Activated CD4-positive, alpha-beta T cell treated with anti-CD3 and anti-CD28 coated beads for 4 hours (primary cell): Measurements from ENCODE around the gene KDR.

Experiments
- DNase-seq, 2 donors: peaks; one replicate each; pipeline ENCODE4 v3.0.0-alpha.2; 2020

Gene KDR

DNA sequence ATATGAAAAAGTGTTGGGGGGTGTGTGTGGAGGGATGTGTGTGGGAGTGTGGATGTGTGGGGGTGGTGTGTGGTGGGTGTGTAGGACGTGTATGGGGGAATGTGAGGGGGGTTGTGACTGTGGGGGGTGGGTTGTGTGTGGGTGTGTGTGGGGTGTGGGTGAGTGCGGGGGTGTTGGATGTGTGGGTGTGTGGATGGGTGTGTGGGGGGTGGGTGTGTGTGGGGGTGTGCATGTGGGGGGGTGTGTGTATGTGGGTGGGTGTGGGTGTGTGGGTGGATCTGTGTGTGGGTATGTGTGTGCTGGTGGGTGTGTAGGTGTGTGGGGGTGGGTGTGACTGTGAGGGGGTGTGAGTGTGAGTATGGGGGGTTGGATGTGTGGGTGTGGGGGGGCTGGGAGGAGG lies 47.8 kb downstream of the KDR start:
- DNase-seq: no peak

DNA sequence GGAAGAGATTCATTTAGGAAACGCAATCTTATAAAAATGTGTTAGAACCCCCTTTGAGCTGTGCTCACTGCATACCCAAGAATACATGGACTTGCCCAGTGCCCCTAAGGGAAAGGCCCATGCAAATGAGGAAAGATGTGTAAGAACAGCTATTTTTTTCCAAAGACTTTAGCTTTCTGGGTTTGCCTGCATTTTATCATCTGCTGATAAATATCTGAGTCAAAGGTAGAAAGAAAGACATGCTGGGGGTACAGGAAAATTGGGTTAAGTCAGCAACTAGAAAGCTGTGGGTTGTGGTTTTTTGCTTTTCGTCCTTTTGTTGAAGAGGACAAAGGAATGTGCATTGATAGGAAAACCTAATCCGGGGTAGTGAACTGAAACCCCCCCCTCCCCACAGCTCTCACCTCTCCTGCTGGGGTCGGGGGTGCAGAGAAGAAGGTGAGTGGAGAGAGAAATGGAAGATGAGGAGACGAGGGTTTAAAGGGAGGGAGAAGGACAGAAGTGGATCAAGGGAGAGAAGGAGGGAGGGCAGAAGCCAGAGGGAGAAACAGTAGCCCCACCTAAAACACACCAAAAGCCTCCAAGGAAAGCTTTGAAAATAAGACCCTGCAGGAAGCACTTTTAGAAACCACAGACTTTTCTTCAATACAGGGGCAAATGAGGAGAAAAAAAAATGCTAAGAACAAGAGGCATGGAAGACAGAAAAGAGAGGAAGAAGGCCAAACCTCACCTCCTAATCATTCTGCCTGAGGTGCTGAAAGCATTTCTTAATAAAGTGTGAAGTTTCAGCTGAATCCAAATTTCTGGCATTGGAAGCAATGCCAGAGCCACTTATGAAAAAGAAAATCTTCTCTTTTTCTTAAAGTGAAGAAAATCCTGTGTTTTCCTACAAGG lies 49.3 kb downstream of the KDR start:
- no peak for DNase-seq

DNA sequence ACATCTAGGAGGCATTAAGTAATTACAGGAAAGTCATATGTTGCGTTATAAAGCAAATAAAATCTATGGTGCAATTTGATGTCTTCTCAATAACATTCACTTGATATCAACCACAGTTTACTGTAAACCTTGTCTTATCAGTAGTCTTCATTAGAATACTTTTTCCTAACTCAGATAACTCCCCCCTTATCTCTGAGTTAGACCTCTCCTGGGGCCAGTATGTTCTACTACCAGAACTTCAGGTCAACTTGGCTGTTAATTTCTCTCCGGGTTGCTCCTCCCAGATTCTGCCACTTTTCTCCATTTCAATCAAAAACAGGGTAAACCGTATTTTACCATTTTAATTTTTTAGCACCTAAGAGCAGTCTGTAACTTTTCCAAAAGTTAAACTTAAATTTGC lies 50.0 kb downstream of the KDR start:
- DNase-seq: no peak

DNA sequence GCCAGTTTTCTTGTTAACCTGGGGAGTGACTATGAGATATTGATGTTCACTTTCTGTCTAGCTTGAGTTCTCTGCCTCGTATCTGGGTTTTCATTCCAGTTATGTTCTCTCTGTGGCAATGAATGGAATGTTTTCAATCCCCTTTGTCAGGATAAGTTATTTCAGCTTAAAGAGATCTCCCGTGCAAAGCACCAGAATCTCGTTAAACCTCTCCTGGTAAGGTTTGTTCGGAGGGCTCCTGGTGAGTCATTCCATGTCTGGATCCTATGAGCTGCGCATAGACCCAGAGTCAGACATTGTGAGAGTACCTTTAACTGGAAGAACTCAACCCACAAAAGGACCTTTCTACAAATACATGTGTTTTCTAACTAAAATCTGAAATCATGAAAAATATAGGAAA lies 51.0 kb downstream of the KDR start:
- DNase-seq: no peak

DNA sequence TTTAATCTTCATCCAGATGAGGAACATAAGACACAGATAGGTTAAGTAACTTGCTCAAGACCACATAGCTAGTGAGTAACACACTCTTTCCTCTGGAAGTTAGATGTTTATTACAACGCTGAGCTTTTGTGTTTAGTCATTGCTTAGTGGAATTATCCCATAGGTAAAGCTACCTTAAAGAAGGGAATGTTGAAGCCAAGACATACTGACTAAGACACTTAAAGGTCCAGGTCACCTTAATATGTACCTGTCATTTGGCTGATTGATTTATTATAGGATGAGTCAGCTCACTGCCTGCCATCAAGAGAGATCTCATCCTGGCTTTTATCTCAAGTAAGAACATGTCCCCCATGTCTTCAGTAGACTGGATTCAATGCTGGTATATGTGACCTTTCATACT lies 53.4 kb downstream of the KDR start:
- DNase-seq: no peak

DNA sequence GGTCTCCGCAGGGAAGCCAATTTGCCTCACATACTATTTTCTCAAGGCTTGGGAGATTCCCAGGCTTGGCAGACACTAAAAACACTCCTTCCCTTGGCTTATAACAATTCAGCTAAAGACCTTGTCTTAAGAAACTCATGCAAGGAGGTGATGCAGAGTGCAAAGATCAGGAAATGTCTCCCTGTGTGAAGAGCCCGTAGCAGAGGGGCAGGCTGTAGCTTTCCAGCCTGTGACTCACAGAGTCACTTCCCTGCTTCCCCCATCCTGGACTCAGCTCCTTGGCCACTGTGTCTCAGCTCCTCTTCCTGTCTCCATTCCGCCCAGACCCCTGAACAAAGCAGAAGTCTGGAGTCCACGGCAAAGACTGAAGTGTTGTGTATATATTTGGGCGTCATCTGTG lies 56.1 kb downstream of the KDR start:
- no peak for DNase-seq

DNA sequence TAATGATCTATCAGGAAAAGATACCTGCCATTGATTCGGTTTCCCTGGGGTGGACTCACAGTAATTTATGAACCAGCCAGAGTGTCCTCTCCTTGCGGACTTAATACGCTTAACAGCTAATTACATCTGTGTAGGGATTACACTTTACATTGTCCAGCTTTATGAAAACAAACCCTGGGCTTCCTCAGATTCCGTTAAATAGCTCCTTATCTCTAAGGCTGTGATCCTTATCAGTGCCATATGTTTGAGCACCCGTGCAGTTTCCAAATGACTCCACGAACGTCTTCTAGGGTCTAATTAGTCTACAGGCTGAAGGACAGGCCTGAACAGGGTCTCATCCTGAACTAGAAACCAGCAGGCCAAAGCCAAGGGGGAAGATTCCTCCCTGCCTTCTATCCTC lies 56.9 kb downstream of the KDR start:
- DNase-seq: no peak

DNA sequence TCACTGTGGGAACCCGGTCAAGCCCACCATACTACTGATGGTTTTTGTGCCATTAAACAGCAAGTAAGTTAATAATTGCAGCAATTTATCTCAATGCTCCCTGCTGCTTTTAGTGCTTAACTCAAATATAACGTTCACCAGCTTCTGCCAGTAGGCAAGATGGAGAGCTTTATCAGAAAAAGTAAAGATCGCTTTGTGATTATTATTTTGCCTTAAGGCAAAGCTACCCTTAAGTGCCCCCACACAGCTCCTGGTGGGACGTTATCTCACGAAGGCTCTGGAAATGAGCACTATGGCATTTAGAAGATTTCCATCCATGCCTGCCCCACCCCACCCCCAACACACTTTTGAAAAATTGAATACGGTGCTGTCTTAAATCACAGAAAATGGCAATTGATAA lies 59.4 kb downstream of the KDR start:
- no peak for DNase-seq

DNA sequence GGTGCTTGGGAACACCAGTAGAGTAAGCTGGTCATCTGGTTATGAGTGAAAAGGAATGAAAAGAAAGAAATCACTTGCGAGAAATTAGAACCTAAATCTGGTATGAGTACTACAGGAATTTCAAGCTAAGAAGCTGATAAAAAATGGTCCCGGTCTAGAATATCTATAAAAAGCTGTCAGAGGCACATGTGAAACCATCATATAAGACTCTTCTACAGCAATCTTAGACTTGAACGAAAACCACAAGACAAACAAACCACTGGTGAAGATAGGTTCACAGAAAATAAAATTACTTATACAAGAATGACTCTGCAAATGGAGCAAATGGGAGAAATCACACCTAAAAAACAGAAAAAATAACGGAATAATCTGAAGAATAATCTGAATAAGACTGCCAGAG lies 69.9 kb downstream of the KDR start:
- no peak for DNase-seq

DNA sequence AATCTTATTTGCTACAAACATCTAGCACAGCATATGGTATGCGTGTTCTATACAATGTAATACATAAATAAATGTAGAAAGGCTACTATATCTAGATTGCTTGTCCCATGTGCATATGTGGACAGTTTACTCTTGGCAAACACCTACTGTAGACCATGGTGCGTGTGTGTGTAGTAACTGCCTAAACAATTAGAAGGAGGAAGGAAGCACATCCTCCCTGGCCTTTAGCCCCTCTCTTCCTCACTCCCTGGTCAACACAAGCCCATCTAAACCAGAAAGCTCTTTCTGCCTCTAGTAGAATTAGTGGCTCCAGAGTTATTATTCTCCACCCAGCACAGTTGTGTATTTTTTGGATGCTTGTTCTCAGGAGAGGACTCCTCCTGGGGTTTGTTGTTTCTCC lies 73.9 kb downstream of the KDR start:
- no peak for DNase-seq

DNA sequence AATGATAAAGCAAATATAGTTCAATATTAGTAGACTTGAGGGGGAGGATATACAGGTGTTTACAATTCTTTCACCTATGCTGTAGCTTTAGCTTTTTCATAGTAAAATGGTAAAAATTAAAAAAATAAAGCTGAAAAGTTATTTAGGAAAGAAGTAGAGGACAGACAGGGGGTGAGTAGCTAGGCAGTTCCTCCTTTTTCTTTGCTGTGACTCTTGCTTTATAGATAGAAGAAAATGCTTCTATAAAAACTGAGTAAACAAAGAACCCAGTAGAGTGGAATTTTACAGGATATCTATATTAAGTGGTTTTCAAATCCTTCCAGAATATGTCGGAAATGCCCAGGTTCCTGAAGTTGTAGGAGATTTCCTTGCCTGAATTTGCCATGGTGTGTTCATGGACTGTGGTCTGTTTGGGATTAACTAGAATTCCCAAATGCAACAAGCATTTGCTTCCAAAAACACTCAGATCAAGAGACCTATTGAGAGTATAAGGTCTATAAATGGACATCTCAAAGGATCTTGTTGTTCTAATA lies 74.9 kb downstream of the KDR start:
- no peak for DNase-seq

DNA sequence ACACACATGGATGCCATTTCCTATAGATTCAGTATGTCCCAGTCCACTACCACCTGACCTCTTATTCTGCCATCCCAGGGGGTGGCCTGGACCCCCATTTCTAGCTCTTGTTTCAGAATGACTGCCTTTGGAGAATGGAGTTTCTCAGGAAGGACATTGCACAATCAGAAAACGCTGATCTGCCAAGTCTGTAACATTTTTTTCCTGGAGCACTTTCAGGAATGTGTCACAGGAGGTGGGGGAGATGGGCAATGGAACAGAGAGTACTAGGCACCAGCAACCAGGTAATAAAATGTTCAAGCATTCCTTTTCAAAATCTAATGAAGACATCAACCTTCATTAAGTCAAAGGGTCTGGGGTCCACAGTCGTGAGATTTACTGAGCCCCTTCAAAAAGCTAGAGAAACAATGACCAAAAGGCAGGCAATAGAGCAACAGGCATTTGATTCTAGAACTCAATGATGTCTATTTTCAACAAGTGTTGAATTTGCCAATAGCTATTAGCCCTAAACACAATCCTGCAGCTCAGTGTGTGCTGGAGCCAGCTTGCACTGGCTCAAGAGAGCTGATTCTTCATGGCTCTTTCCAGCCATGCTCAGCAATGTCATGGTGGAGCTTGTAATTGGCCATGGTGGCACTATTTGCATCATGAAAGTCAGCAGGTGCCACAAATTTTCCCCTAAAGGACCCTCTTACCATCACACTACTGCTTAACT lies 87.1 kb downstream of the KDR start:
- DNase-seq: no peak

DNA sequence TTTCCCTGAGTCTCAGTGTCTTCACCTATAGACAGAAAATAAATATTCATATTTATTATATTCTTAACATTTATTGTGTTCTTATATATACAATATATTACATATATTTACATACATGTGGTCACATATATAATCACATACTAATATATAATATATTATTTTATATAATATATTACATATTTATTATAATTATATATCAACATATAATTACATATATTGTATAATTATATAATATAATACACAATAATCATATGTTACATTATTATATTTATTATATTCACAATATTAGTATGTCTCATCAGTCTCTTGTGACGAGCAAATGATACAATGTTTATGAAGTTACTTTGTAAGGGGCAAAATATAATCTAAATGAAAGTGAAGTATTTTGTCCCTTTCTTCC lies 87.7 kb downstream of the KDR start:
- DNase-seq: no peak

DNA sequence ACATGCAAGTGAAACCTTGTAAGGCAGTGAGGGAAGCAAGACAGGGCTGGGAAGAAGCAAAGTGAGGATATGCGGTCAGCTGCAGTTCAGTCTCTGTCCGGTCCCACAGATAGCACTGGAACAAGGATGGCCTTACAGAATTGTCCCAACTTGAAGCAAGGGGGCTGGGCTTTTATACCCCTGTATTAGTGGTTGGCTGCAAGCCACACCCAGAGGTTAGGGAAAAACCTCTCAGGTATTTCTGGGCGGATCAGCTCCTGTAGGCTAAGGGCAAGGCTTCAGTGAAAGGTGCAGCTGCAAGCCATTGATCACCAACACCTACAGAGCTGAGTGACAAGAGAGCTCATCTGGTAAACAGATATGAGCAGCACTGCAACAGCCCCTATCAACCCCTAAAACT lies 89.0 kb downstream of the KDR start:
- DNase-seq: no peak

DNA sequence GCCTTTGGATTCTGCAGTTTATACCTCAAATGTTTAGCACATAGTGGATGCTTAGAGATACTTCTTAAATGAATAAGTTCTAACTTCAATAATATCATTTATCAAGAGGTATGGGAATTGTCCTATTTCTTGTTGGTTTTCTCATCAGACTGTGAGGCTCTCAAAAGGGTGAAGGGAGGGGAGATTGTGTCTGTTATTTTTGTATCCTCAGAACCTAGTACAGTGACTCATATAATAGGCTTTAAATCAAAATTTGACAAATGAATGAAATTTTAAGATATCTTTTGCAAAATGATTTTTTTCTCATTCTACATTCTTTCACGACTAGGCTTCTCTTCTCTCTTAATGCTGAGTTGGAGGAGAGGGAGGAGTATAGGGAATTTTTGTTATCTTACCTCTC lies 89.5 kb downstream of the KDR start:
- no peak for DNase-seq

DNA sequence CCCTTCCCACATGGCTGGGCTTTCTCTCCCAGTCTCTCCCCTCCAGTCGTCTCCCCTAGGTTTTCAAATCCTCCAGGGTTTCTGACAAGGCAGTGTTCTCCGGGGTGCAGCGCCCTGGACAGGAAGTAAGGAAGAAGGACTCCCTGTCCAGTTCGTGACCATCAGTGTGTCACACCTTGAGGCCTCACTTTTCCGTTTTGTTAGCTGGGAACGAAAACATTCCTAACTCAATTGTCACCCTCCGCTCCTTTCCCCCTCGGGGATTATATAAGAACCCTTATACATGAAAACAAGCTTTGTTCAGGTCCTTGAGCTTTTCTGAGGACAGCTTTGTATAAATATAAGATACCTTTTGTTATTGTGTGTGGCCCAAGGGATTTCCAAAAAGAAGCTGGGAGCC lies 92.1 kb downstream of the KDR start:
- DNase-seq: no peak

DNA sequence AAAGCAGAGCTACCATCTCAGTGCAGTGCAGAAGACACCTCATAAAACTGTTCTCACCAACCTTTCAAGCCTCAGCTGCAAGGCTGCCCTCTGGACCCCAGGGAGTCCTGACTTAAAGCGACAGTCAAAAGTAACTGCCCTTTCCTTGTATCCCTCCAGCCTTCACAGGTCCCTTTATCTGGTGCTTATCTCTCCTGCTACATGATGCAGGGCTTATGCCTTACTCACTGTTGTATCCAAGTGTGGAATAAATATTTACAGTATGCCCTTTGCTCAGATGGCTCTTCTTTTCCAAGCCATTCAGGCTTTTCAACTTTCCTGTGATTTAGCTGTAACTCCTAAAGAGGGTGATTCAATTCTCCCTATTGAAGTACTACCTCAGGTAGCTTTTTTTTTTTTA lies 92.6 kb downstream of the KDR start:
- no peak for DNase-seq

DNA sequence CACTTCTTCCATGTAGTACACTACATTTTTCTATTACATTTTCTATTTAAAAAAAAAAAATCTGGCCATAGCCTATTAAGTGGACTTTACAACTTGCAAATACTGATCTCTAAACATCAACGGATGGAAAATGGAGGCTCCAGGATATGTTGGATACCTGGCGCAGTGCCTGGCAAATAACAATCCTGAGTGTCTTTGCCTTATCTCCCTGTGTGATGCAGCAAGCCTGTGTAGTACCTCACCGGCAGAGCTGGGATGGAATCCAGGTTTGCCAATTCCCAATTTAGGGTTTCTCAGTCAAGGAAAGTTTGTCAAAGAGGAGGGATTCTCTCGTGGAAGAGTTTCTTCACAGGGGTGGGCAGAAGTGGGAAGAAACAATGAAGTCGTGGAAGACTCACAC lies 93.2 kb downstream of the KDR start:
- no peak for DNase-seq

DNA sequence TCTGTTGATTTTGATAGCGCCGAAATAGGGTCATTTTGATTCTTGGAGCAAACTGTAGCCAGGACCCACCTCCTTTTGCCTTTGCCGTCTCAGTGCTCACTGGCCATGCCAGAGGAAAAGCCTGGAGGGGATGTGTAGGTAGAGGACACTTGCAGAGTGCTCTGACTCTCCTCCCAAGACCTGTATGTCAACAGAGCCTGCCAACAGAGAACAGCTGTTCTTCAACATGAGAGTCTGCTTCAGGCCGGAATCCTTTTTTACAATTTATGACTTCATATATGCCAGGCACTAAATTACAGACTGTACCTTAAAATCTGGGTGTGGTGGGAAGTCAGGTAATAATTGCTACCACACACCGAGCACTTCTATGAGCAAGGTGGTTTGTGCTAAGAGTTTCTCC lies 94.2 kb downstream of the KDR start:
- DNase-seq: no peak

DNA sequence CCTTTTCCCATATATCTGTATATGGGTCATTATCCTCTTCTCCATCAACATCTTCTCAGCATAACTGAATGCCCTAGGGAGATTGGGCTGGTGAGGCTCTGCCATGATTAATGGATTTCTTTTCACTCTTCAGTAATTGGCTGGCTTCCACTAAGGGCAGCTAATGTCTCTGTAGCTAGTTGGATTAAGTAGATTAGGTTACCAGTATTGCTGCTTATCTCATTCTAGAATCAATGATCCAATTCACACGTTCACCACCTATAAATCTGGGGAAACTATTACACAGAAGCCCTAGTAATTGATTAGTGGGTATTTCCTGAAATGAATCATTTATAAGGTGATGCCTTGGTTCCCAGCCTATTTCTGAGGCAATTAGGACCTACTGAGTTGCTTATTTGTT lies 94.8 kb downstream of the KDR start:
- no peak for DNase-seq

DNA sequence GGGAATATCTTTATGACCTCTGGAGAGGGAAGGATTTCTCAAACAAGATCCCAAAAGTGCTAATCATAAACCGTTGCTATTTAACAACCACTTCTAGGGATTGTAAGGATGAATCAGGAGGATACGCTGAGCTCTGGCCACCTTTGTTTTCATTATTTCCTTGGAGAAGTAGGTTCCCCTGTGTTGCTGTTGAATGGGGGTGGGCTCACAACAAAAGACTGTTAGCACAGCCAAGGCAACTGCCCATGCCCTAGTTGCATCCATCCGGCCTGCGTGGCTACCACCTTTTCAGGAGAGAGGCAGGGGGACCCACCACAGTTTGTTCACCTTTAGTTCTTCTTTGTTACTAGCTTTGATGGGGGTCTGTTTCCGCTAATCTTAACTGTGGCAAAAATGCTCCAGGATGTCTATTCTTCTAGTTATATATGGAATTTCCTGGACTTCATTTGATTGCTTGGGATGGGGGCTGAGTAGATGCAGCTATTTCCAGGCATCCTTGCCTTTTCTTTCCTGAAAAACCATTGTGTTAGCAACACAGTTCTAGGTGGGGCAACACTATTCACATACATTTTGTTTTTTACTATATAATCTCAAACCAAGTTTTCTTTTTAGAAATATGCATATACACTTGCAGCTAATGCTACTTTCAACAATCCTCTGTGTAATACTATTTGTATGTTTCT lies 95.4 kb downstream of the KDR start:
- DNase-seq: no peak

DNA sequence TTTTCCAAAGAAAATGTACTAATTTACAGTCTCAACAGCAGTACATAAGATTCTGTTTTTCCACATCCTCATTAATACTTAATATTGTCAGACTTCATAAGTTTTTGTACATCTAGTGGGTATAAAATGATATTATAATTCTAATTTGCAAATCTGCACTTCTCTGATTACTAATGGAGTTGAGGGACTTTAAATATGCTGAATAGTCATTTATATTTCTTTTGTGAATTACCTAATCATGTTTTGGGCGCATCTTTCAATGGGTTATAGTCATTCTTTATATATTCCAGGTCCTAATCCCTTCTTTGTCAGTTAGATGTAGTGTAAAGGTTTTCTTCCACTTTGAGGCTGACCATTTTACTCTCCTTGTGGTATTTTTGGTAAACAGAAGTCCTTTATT lies 96.1 kb downstream of the KDR start:
- DNase-seq: no peak
